GM19452 (cell line): ENCODE data around the gene TMC1.
"Not testable (repeated sequence)": the region's sequence is repeated elsewhere in the genome, so short reads cannot be mapped to it uniquely, and the experiment has no call there.

Experiments
- ATAC-seq: cut with Tn5 transposase; IDR thresholded peaks from one replicate; pipeline ENCODE4 v1.9.1; 2021; ENCODE audit not compliant: unreplicated experiment

Gene TMC1

GRCh38 chr9:72521416-72521815 lies at the start of gene TMC1:
TMC1 (plus strand) TSS chr9:72521608; CDS start chr9:72648649, 127,041 bp downstream.
- not testable (repeated sequence) for ATAC-seq

GRCh38 chr9:72473474-72474261 lies 47.7 kb upstream of the TMC1 start:
- ATAC-seq = peak; percentile 85

GRCh38 chr9:72474676-72475075 lies 46.7 kb upstream of the TMC1 start:
- ATAC-seq = no peak

GRCh38 chr9:72476100-72476499 lies 45.3 kb upstream of the TMC1 start:
- no peak for ATAC-seq

GRCh38 chr9:72476617-72477437 lies 44.6 kb upstream of the TMC1 start:
- no peak for ATAC-seq

GRCh38 chr9:72477930-72478518 lies 43.4 kb upstream of the TMC1 start:
- ATAC-seq = no peak

- ATAC-seq = no peak
Measured at GRCh38 chr9:72478966-72479365, 42.4 kb upstream of the TMC1 start.

- not testable (repeated sequence) for ATAC-seq
Measured at GRCh38 chr9:72480261-72480660, 41.1 kb upstream of the TMC1 start.

- ATAC-seq = no peak
Measured at GRCh38 chr9:72480921-72481320, 40.5 kb upstream of the TMC1 start.

GRCh38 chr9:72485821-72486593 lies 35.4 kb upstream of the TMC1 start:
- ATAC-seq = no peak

GRCh38 chr9:72486594-72486955 lies 34.8 kb upstream of the TMC1 start:
- no peak for ATAC-seq

- ATAC-seq = not testable (repeated sequence)
Measured at GRCh38 chr9:72487665-72488064, 33.7 kb upstream of the TMC1 start.

GRCh38 chr9:72489986-72490385 lies 31.4 kb upstream of the TMC1 start:
- no peak for ATAC-seq

GRCh38 chr9:72491242-72491641 lies 30.2 kb upstream of the TMC1 start:
- no peak for ATAC-seq

GRCh38 chr9:72494051-72494450 lies 27.4 kb upstream of the TMC1 start:
- ATAC-seq = no peak

- ATAC-seq = no peak
Measured at GRCh38 chr9:72497447-72498046, 23.9 kb upstream of the TMC1 start.

- no peak for ATAC-seq
Measured at GRCh38 chr9:72506615-72507014, 14.8 kb upstream of the TMC1 start.

GRCh38 chr9:72509053-72509452 lies 12.4 kb upstream of the TMC1 start:
- no peak for ATAC-seq

GRCh38 chr9:72509635-72510034 lies 11.8 kb upstream of the TMC1 start:
- ATAC-seq = peak; percentile 92

GRCh38 chr9:72521011-72521410 lies 397 bp upstream of the TMC1 start:
- ATAC-seq = not testable (repeated sequence)
